Measurements from ENCODE around the gene ATP6V0B.
A peak's percentile ranks its signal among the peaks of the same experiment; 100 is the strongest.

Gene ATP6V0B

GRCh38 chr1:43946236-43947060 lies 28.3 kb upstream of the ATP6V0B start, which contains the start of gene IPO13:
IPO13 (plus strand) TSS chr1:43946950; CDS start chr1:43947601, 651 bp downstream.
- peak; percentile 98 for DNase-seq

- no peak for DNase-seq
Measured at GRCh38 chr1:43947061-43947873, 27.5 kb upstream of the ATP6V0B start.

GRCh38 chr1:43947874-43948437 lies 26.8 kb upstream of the ATP6V0B start:
- DNase-seq, result no peak

GRCh38 chr1:43949678-43950077 lies 25.1 kb upstream of the ATP6V0B start:
- DNase-seq, result no peak

- no peak for DNase-seq
Measured at GRCh38 chr1:43951021-43951985, 23.5 kb upstream of the ATP6V0B start.

GRCh38 chr1:43952731-43953346 lies 21.9 kb upstream of the ATP6V0B start:
- DNase-seq, result peak; percentile 94

GRCh38 chr1:43953361-43953760 lies 21.4 kb upstream of the ATP6V0B start:
- no peak for DNase-seq

GRCh38 chr1:43954036-43954435 lies 20.7 kb upstream of the ATP6V0B start:
- DNase-seq, result no peak

GRCh38 chr1:43956234-43956633 lies 18.5 kb upstream of the ATP6V0B start:
- no peak for DNase-seq

GRCh38 chr1:43957407-43958040 lies 17.2 kb upstream of the ATP6V0B start:
- DNase-seq, result no peak

GRCh38 chr1:43958351-43959255 lies 16.2 kb upstream of the ATP6V0B start:
- no peak for DNase-seq

- DNase-seq, result no peak
Measured at GRCh38 chr1:43960798-43961197, 14.0 kb upstream of the ATP6V0B start.

GRCh38 chr1:43961692-43962091 lies 13.1 kb upstream of the ATP6V0B start:
- no peak for DNase-seq

GRCh38 chr1:43962324-43962723 lies 12.4 kb upstream of the ATP6V0B start:
- no peak for DNase-seq

GRCh38 chr1:43963006-43963405 lies 11.8 kb upstream of the ATP6V0B start:
- DNase-seq, result no peak

GRCh38 chr1:43963890-43964289 lies 10.9 kb upstream of the ATP6V0B start:
- DNase-seq, result no peak

GRCh38 chr1:43965316-43965715 lies 9.4 kb upstream of the ATP6V0B start:
- DNase-seq, result no peak

GRCh38 chr1:43968348-43968948 lies 6.3 kb upstream of the ATP6V0B start:
- no peak for DNase-seq

- DNase-seq, result no peak
Measured at GRCh38 chr1:43969416-43969745, 5.4 kb upstream of the ATP6V0B start.
